OCI-LY1 (cell line): Measurements from ENCODE around the gene CLIP2.

Experiments used
- H2AFZ ChIP-seq: fragments of 200-600 bp; sonication (generic), shearing (Covaris generic); 2 replicates; pipeline ENCODE4 v1.6.0; 2014; ENCODE audit warnings: antibody characterized with exemption, mild to moderate bottlenecking, low read length
- H3F3A ChIP-seq: fragments of 200-600 bp; sonication (generic), shearing (Covaris generic); 2 replicates; pipeline ENCODE4 v1.6.0; 2014; ENCODE audit warnings: mild to moderate bottlenecking, antibody characterized with exemption, low read length, moderate library complexity; ENCODE audit not compliant: insufficient read depth
- H3K27ac ChIP-seq: fragments of 200-600 bp; sonication (generic); 2 replicates; pipeline ENCODE4 v1.5.1; 2014; ENCODE audit warnings: low read length, mixed run types, mild to moderate bottlenecking, low read depth; ENCODE audit not compliant: poor library complexity, severe bottlenecking
- H3K27me3 ChIP-seq: fragments of 200-600 bp; sonication (generic); 2 replicates; pipeline ENCODE4 v1.6.0; 2014; ENCODE audit warnings: antibody characterized with exemption, mild to moderate bottlenecking, low read length, moderate library complexity; ENCODE audit not compliant: insufficient read depth
- H3K36me3 ChIP-seq: fragments of 200-600 bp; sonication (generic); 2 replicates; pipeline ENCODE4 v1.6.1; 2014; ENCODE audit warnings: mild to moderate bottlenecking, antibody characterized with exemption, low read length, moderate library complexity, mixed read lengths; ENCODE audit not compliant: insufficient read depth
- H3K4me1 ChIP-seq: fragments of 200-600 bp; sonication (generic); 2 replicates; pipeline ENCODE4 v1.5.1; 2014; ENCODE audit warnings: mild to moderate bottlenecking, low read length, moderate library complexity; ENCODE audit not compliant: insufficient read depth, severe bottlenecking
- H3K4me2 ChIP-seq: fragments of 200-600 bp; sonication (generic), shearing (Covaris generic); 2 replicates; pipeline ENCODE4 v1.6.1; 2014; ENCODE audit warnings: low read length
- H3K4me3 ChIP-seq: fragments of 200-600 bp; sonication (generic); 2 replicates; pipeline ENCODE4 v1.5.1; 2014; ENCODE audit warnings: low read length, low read depth, mild to moderate bottlenecking, mixed read lengths; ENCODE audit not compliant: poor library complexity, severe bottlenecking
- H3K79me2 ChIP-seq: fragments of 200-600 bp; shearing (Covaris generic); 2 replicates; pipeline ENCODE4 v1.6.1; 2016; ENCODE audit warnings: mixed run types, low read length, mixed read lengths; ENCODE audit not compliant: insufficient read depth
- H3K9ac ChIP-seq: fragments of 200-600 bp; sonication (generic), shearing (Covaris generic); 2 replicates; pipeline ENCODE4 v1.6.1; 2014; ENCODE audit warnings: mild to moderate bottlenecking, low read length, mixed read lengths
- H3K9me2 ChIP-seq: fragments of 200-600 bp; sonication (generic), shearing (Covaris generic); 2 replicates; pipeline ENCODE4 v1.6.1; 2014; ENCODE audit warnings: low read depth, mild to moderate bottlenecking, low read length, mixed read lengths
- H3K9me3 ChIP-seq: fragments of 200-600 bp; shearing (Covaris generic); 2 replicates; pipeline ENCODE4 v1.6.1; 2014; ENCODE audit warnings: low read length, mixed read lengths
- H4K20me1 ChIP-seq: fragments of 200-600 bp; sonication (generic), shearing (Covaris generic); 2 replicates; pipeline ENCODE4 v1.6.0; 2016; ENCODE audit warnings: mild to moderate bottlenecking, low read length; ENCODE audit not compliant: insufficient read depth
- CTCF ChIP-seq: fragments of 200-600 bp; sonication (generic), shearing (Covaris generic); IDR thresholded peaks from 2 replicates; pipeline ENCODE4 v1.5.1; 2017; ENCODE audit warnings: mild to moderate bottlenecking, antibody characterized with exemption, low read length, moderate library complexity, mixed read lengths
- EZH2 ChIP-seq: fragments of 200-600 bp; sonication (generic), shearing (Covaris generic); IDR thresholded peaks from 2 replicates; pipeline ENCODE4 v1.8.0; 2017; ENCODE audit warnings: borderline replicate concordance, mixed run types, mild to moderate bottlenecking, antibody characterized with exemption, low read length, moderate library complexity, mixed read lengths

CLIP2 gene

GRCh38 chr7:74454021-74454924 is 165.1 kb downstream of the CLIP2 start:
- no peak overlapping the region for H3K9ac ChIP-seq
- H3K27me3 ChIP-seq: peaks cover 8% of the 10 kb centered on the region; the same call in 1 of the 2 replicates
- H3K27ac ChIP-seq: no peak overlapping the region
- no peaks in the 10 kb centered on the region for H3K9me3 ChIP-seq
- H2AFZ ChIP-seq: no peak overlapping the region
- TF ChIP-seq CTCF: no peak
- no peaks in the 10 kb centered on the region for H3K79me2 ChIP-seq
- no peak overlapping the region for H3K4me2 ChIP-seq
- no peaks in the 10 kb centered on the region for H3K9me2 ChIP-seq
- no peaks in the 10 kb centered on the region; the same call in 1 of the 2 replicates for H3K36me3 ChIP-seq
- H3K4me3 ChIP-seq: no peak overlapping the region
- H3K4me1 ChIP-seq: no peaks in the 10 kb centered on the region
- H4K20me1 ChIP-seq: no peaks in the 10 kb centered on the region
- H3F3A ChIP-seq: no peaks in the 10 kb centered on the region

- H3K27ac ChIP-seq: no peak overlapping the region
- H3K4me2 ChIP-seq: no peak overlapping the region
- no peak overlapping the region for H3K4me3 ChIP-seq
Measured at GRCh38 chr7:74454925-74455288, 165.7 kb downstream of the CLIP2 start.

GRCh38 chr7:74455291-74455804 is 166.1 kb downstream of the CLIP2 start:
- Histone ChIP-seq H3K4me1 (no peaks in the 10 kb centered on the region), H3K4me2 (no peak overlapping the region)

More at GRCh38 chr7:74454925-74455288, 165.7 kb downstream of the CLIP2 start:
- no peaks in the 10 kb centered on the region for H3K79me2 ChIP-seq
- no peaks in the 10 kb centered on the region for H3K9me2 ChIP-seq
- no peaks in the 10 kb centered on the region for H3K9me3 ChIP-seq
- H3K36me3 ChIP-seq: no peaks in the 10 kb centered on the region; the same call in 1 of the 2 replicates
- peaks cover 8% of the 10 kb centered on the region; the same call in 1 of the 2 replicates for H3K27me3 ChIP-seq
- H3K9ac ChIP-seq: no peak overlapping the region
- H3F3A ChIP-seq: no peaks in the 10 kb centered on the region
- H4K20me1 ChIP-seq: no peaks in the 10 kb centered on the region
- H3K4me1 ChIP-seq: no peaks in the 10 kb centered on the region
- H2AFZ ChIP-seq: no peak overlapping the region
- TF ChIP-seq EZH2: no peak
- TF ChIP-seq CTCF: no peak

More at GRCh38 chr7:74455291-74455804, 166.1 kb downstream of the CLIP2 start:
- Histone ChIP-seq H3K4me3 (no peak overlapping the region), H4K20me1 (no peaks in the 10 kb centered on the region), H3K9ac (no peak overlapping the region), H3K27me3 (peaks cover 8% of the 10 kb centered on the region), H3K79me2 (no peaks in the 10 kb centered on the region), H3K9me2 (no peaks in the 10 kb centered on the region), H3K27ac (no peak overlapping the region), H3K36me3 (no peaks in the 10 kb centered on the region; the same call in 1 of the 2 replicates), H3K9me3 (no peaks in the 10 kb centered on the region), H2AFZ (no peak overlapping the region), H3F3A (no peaks in the 10 kb centered on the region)
- TF ChIP-seq CTCF (no peak), EZH2 (no peak)
